HepG2 (cell line): Measurements from ENCODE around the gene PTGIR. TPM values are rescaled to one million over a fixed set of nuclear protein-coding genes. Genes with fewer than 3 reads are reported as not detected.

Source experiments
- ATAC-seq: fragments of 200-7000 bp; cut with Tn5 transposase; 3 replicates; pipeline ENCODE4 v1.9.1; 2020; ENCODE audit warnings: mild to moderate bottlenecking, moderate library complexity
- BruUV-seq: library from RNA; stranded (reverse); fragments of 400-500 nt; replicated peaks from 2 replicates; lab custom pipeline; 2021; lab: Mats Ljungman, UMichigan
- CTCF ChIA-PET: fragments of 300-600 bp; formaldehyde crosslinking; extraction: SDS; loops from one replicate; lab custom pipeline; 2021; ENCODE audit warnings: low total read pairs, inconsistent platforms, low intra/inter-chr PET ratio; lab: Yijun Ruan, JAX
- POLR2A ChIA-PET: fragments of 350-600 bp; sonication (Branson Sonifier 250); formaldehyde crosslinking; loops from one replicate; lab custom pipeline; 2020; ENCODE audit warnings: antibody characterized with exemption, inconsistent platforms; lab: Yijun Ruan, JAX
- DNase-seq: peaks from one replicate; pipeline ENCODE4 v3.0.0-alpha.2; 2015; ENCODE audit warnings: low spot score
- FAIRE-seq: peaks from 3 replicates; lab custom pipeline; 2011; peaks lifted over from hg19 to GRCh38; lab: Jason Lieb, UNC
- H2AFZ ChIP-seq: one replicate; pipeline ENCODE4 v1.6.1; 2011; ENCODE audit warnings: low read length, inconsistent platforms
- H3K27ac ChIP-seq: fragments of 300-600 bp; 3 replicates; pipeline ENCODE4 v1.8.0; 2011; ENCODE audit warnings: mixed run types, mild to moderate bottlenecking, mixed read lengths, low read length, inconsistent platforms; ENCODE audit not compliant: insufficient read depth; ENCODE audit errors: extremely low read length
- H3K27me3 ChIP-seq, 2 experiments: fragments of 200-600 bp in 1 of 2; 2 replicates in 1 of 2; 3 replicates in 1 of 2; pipeline versions ENCODE4 v1.6.0 to v1.8.0; 2011; ENCODE audit warnings: low read length in 2 of 2, mild to moderate bottlenecking in 2 of 2, moderate library complexity in 2 of 2, inconsistent platforms in 1 of 2; ENCODE audit not compliant: insufficient read depth in 2 of 2, control insufficient read depth in 1 of 2
- H3K36me3 ChIP-seq, 2 experiments: fragments of 200-600 bp in 1 of 2; replicated peaks in 1 of 2; 2 replicates in 1 of 2; 3 replicates in 1 of 2; pipeline versions ENCODE4 v1.5.1 to v1.8.0; 2011; ENCODE audit warnings: low read length in 2 of 2, inconsistent platforms in 1 of 2; ENCODE audit not compliant: insufficient read depth in 2 of 2, control insufficient read depth in 1 of 2
- H3K4me1 ChIP-seq: 2 replicates; pipeline ENCODE4 v1.5.1; 2012; ENCODE audit warnings: low read length, inconsistent platforms; ENCODE audit not compliant: insufficient read depth
- H3K4me2 ChIP-seq: 2 replicates; pipeline ENCODE4 v1.6.0; 2011; ENCODE audit warnings: low read depth, low read length, inconsistent platforms
- H3K4me3 ChIP-seq, 3 experiments: fragments of 200-600 bp in 1 of 3; sonication (generic), shearing (Covaris generic) in 1 of 3; replicated peaks in 1 of 3; 2 replicates each; pipeline ENCODE4 v1.5.1; 2011 to 2016; ENCODE audit warnings: low read length in 3 of 3, inconsistent platforms in 2 of 3, low read depth in 2 of 3, mild to moderate bottlenecking in 2 of 3, control low read depth in 1 of 3, mixed read lengths in 1 of 3; ENCODE audit not compliant: insufficient read depth in 1 of 3
- H3K79me2 ChIP-seq: one replicate; pipeline ENCODE4 v1.6.1; 2011; ENCODE audit warnings: low read length, inconsistent platforms; ENCODE audit not compliant: insufficient read depth
- H3K9ac ChIP-seq: 2 replicates; pipeline ENCODE4 v1.6.0; 2011; ENCODE audit warnings: mild to moderate bottlenecking, low read depth, low read length, inconsistent platforms; ENCODE audit not compliant: insufficient read depth
- H3K9me3 ChIP-seq: 2 replicates; pipeline ENCODE4 v1.5.1; 2012; ENCODE audit warnings: mild to moderate bottlenecking, low read length
- H4K20me1 ChIP-seq: 2 replicates; pipeline ENCODE4 v1.6.0; 2011; ENCODE audit warnings: inconsistent platforms, mild to moderate bottlenecking, low read length, moderate library complexity; ENCODE audit not compliant: insufficient read depth
- CREB1 ChIP-seq, 2 experiments: fragments of 450-650 bp in 1 of 2; IDR thresholded peaks; 2 replicates each; pipeline ENCODE4 v1.6.1; 2016 to 2017; ENCODE audit warnings: control low read depth in 1 of 2, mild to moderate bottlenecking in 1 of 2, missing compliant biosample characterization in 1 of 2, missing genetic modification characterization in 1 of 2
- HNRNPK ChIP-seq: fragments of 200-400 bp; formaldehyde crosslinking; IDR thresholded peaks from 2 replicates; pipeline ENCODE4 v1.6.1; 2018; ENCODE audit warnings: low read length, low read depth, moderate library complexity, mild to moderate bottlenecking; ENCODE audit not compliant: poor library complexity, severe bottlenecking
- TOE1 ChIP-seq: sonication (generic); formaldehyde crosslinking; IDR thresholded peaks from 2 replicates; pipeline ENCODE4 v1.4.0; 2020; ENCODE audit warnings: mild to moderate bottlenecking, missing genetic modification reagents
- WGBS: methylation state at CpG from one replicate; pipeline ENCODE4 v1.1.6; 2017; ENCODE audit warnings: low lambda C conversion rate; 5-methylcytosine and 5-hydroxymethylcytosine counted together
- in situ Hi-C: cut with HindIII; loops from 2 replicates; pipeline ENCODE4 v1.10.0; 2017; ENCODE audit warnings: low pct_unique_long_range_greater_than_20kb; ENCODE audit not compliant: extremely low pct_ligation_motif_present
- intact Hi-C: fragments of 100-400 bp; cut with micrococcal nuclease; formaldehyde crosslinking; loops from one replicate; pipeline ENCODE4 v1.10.0; 2022; ENCODE audit not compliant: unreplicated experiment
- polyA plus RNA-seq, 8 experiments: library from polyadenylated mRNA; depleted of rRNA in 3 of 8; stranded (reverse) in 7 of 8; unstranded in 1 of 8; fragments of >200 nt; fragmentation: Illumina TruSeq in 4 of 8; extraction: Trizol in 4 of 8; gene quantifications; 2 replicates each; pipeline versions ENCODE4 v1.2.1 to v1.2.3, GENCODE V29; 2011 to 2016; ENCODE audit warnings: low read depth in 4 of 8, missing spikeins in 1 of 8, mixed read lengths in 1 of 8; ENCODE audit not compliant: insufficient read depth in 1 of 8
- total RNA-seq, 5 experiments: library from RNA; depleted of rRNA; stranded (reverse); fragments of >200 nt; fragmentation: Illumina TruSeq; extraction: Trizol; gene quantifications; 2 replicates each; pipeline ENCODE4 v1.2.3, GENCODE V29; 2016; ENCODE audit warnings: low read depth in 1 of 5

PTGIR gene
- total and polyA plus RNA-seq, 2 of the 13 experiments (the other 11 are each of a cell fraction or from before 2014, with no cell fraction given) = not detected

GRCh38 chr19:46648060-46648960 lies 23.4 kb upstream of the PTGIR start:
- TF ChIP-seq TOE1 = no peak
- ChIA-PET POLR2A (no interaction called here), CTCF (no interaction called here)
- Histone ChIP-seq H3K79me2 (no peaks in the 10 kb centered on the region), H3K9me3 (no peaks in the 10 kb centered on the region), H2AFZ (no peak overlapping the region), H3K4me3 (no peak overlapping the region), H3K9ac (no peak overlapping the region), H3K36me3 (no peaks in the 10 kb centered on the region), H3K4me2 (no peak overlapping the region), H4K20me1 (no peaks in the 10 kb centered on the region), H3K4me1 (peaks cover 16% of the 10 kb centered on the region), H3K27ac (no peak overlapping the region), H3K27me3 (peaks cover 0 to 6% of the 10 kb centered on the region in 2 experiments; a peak in 1 of 5 replicates)
- FAIRE-seq (no peak), ATAC-seq (no peak), DNase-seq (no peak)
- in situ Hi-C loops (no loop called here), intact Hi-C loops (no loop called here)
- BruUV-seq = no TSS peak
- WGBS = 79% methylated on average over 48 of the region's 63 CpGs

GRCh38 chr19:46646402-46646801 lies 21.5 kb upstream of the PTGIR start:
- H3K4me2 ChIP-seq = no peak overlapping the region
- no TSS peak for BruUV-seq
- POLR2A ChIA-PET = no interaction called here
- H4K20me1 ChIP-seq = no peaks in the 10 kb centered on the region
- H3K4me3 ChIP-seq = no peak overlapping the region
- peaks cover 16% of the 10 kb centered on the region for H3K4me1 ChIP-seq
- FAIRE-seq (no peak), ATAC-seq (no peak), DNase-seq (no peak)
- no peaks in the 10 kb centered on the region for H3K79me2 ChIP-seq
- H3K27me3 ChIP-seq = no peaks in the 10 kb centered on the region; a peak in 1 of 5 replicates
- no peak overlapping the region for H3K9ac ChIP-seq
- H3K36me3 ChIP-seq = no peaks in the 10 kb centered on the region
- TF ChIP-seq CREB1 (IDR thresholded peaks at IDR 0.05) (0 out of 2 replicates have a peak, but pooled peaks have one; percentile 9), CREB1 (CRISPR knock-in tag; IDR thresholded peaks at IDR 0.05) (no peak), HNRNPK (no peak)
- TF ChIP-seq, all 625 proteins: peak for 1
- no peaks in the 10 kb centered on the region for H3K9me3 ChIP-seq
- H2AFZ ChIP-seq = no peak overlapping the region
- CTCF ChIA-PET = no interaction called here
- in situ Hi-C loops = no loop called here
- no peak overlapping the region for H3K27ac ChIP-seq
- 17% methylated on average over 3 of the region's 3 CpGs for WGBS
- intact Hi-C loops = no loop called here
